H1 (cell line): ENCODE measurements around the gene OXSR1. TPM values are rescaled to one million over a fixed set of nuclear protein-coding genes. Genes with fewer than 3 reads are reported as not detected.

ENCODE experiments used
- CTCF ChIA-PET: fragments of 300-600 bp; sonication (Branson Sonifier 250); formaldehyde crosslinking; loops from one replicate; lab custom pipeline; 2021; ENCODE audit not compliant: partially characterized antibody; lab: Charles Lee
- POLR2A ChIA-PET: fragments of 300-600 bp; sonication (Branson Sonifier 250); formaldehyde crosslinking; loops from one replicate; lab custom pipeline; 2021; ENCODE audit warnings: inconsistent platforms; ENCODE audit not compliant: partially characterized antibody; lab: Charles Lee
- DNase-seq, 2 experiments: peaks; one replicate each; pipeline versions ENCODE4 v3.0.0 to v3.0.0-alpha.2; 2010 to 2022; ENCODE audit warnings: low spot score in 2 of 2, low read depth in 1 of 2, mixed read lengths in 1 of 2
- FAIRE-seq: peaks from 2 replicates; lab custom pipeline; 2011; peaks lifted over from hg19 to GRCh38; lab: Jason Lieb, UNC
- H2AFZ ChIP-seq: 2 replicates; pipeline ENCODE4 v1.8.1; 2012; ENCODE audit warnings: low read length, inconsistent platforms
- H2AK5ac ChIP-seq: 2 replicates; pipeline ENCODE4 v1.6.1; 2013; ENCODE audit warnings: low read depth, low read length
- H2BK120ac ChIP-seq: replicated peaks from 2 replicates; pipeline ENCODE3; 2013; ENCODE audit warnings: low read depth, low read length, inconsistent platforms
- H2BK12ac ChIP-seq: 2 replicates; pipeline ENCODE4 v1.6.1; 2013; ENCODE audit warnings: low read depth, low read length
- H2BK15ac ChIP-seq: 2 replicates; pipeline ENCODE4 v1.6.1; 2013; ENCODE audit warnings: low read length
- H2BK20ac ChIP-seq: 2 replicates; pipeline ENCODE4 v1.6.1; 2013; ENCODE audit warnings: low read length
- H2BK5ac ChIP-seq: 2 replicates; pipeline ENCODE4 v1.6.1; 2013; ENCODE audit warnings: low read depth, low read length
- H3K14ac ChIP-seq: 2 replicates; pipeline ENCODE4 v1.6.1; 2013; ENCODE audit warnings: inconsistent platforms; ENCODE audit not compliant: insufficient read length
- H3K18ac ChIP-seq: 2 replicates; pipeline ENCODE4 v1.6.1; 2013; ENCODE audit warnings: low read length; ENCODE audit errors: extremely low read depth
- H3K23ac ChIP-seq: 2 replicates; pipeline ENCODE4 v1.6.1; 2013; ENCODE audit warnings: inconsistent platforms; ENCODE audit not compliant: insufficient read length
- H3K23me2 ChIP-seq: 2 replicates; pipeline ENCODE4 v1.6.1; 2013; ENCODE audit warnings: low read depth, low read length
- H3K27ac ChIP-seq: 2 replicates; pipeline ENCODE4 v1.6.1; 2011; ENCODE audit warnings: low read depth, low read length, inconsistent platforms
- H3K27me3 ChIP-seq, 4 experiments: replicated peaks in 1 of 4; 1 replicate in 1 of 4; 2 replicates in 3 of 4; pipeline versions ENCODE4 v1.6.1 to v1.8.1; 2011 to 2013; ENCODE audit warnings: low read length in 3 of 4, mild to moderate bottlenecking in 3 of 4, inconsistent platforms in 2 of 4, mixed read lengths in 2 of 4, moderate library complexity in 1 of 4; ENCODE audit not compliant: control insufficient read depth in 3 of 4, insufficient read depth in 3 of 4; ENCODE audit errors: extremely low read depth in 1 of 4
- H3K36me3 ChIP-seq, 4 experiments: 2 replicates each; pipeline versions ENCODE4 v1.6.1 to v1.8.1; 2011 to 2013; ENCODE audit warnings: mild to moderate bottlenecking in 4 of 4, low read length in 3 of 4, moderate library complexity in 2 of 4, control low read depth in 1 of 4, inconsistent platforms in 1 of 4; ENCODE audit not compliant: insufficient read depth in 4 of 4, control insufficient read depth in 2 of 4
- H3K4ac ChIP-seq: replicated peaks from 2 replicates; pipeline ENCODE3; 2013; ENCODE audit warnings: low read length, low read depth, mixed read lengths, inconsistent platforms; ENCODE audit not compliant: insufficient read length
- H3K4me1 ChIP-seq, 4 experiments: replicated peaks in 1 of 4; 1 replicate in 1 of 4; 2 replicates in 3 of 4; pipeline versions ENCODE4 v1.6.1 to v1.8.1; 2011 to 2013; ENCODE audit warnings: low read length in 3 of 4, inconsistent platforms in 2 of 4, mixed read lengths in 1 of 4; ENCODE audit not compliant: insufficient read depth in 4 of 4, control insufficient read depth in 3 of 4
- H3K4me2 ChIP-seq, 2 experiments: 2 replicates each; pipeline versions ENCODE4 v1.6.1 to v1.8.1; 2011 to 2013; ENCODE audit warnings: low read depth in 2 of 2, low read length in 2 of 2, control low read depth in 1 of 2, inconsistent platforms in 1 of 2, mild to moderate bottlenecking in 1 of 2; ENCODE audit not compliant: insufficient read depth in 1 of 2
- H3K4me3 ChIP-seq, 4 experiments: fragments of 200-600, 300-600 bp in 1 of 4; sonication (generic), shearing (Covaris generic), sonication (Bioruptor Twin) in 1 of 4; 2 replicates each; pipeline versions ENCODE4 v1.5.1 to v1.8.1; 2011 to 2016; ENCODE audit warnings: low read length in 4 of 4, low read depth in 3 of 4, control low read depth in 2 of 4, inconsistent platforms in 2 of 4, mild to moderate bottlenecking in 2 of 4, mixed read lengths in 1 of 4, moderate library complexity in 1 of 4; ENCODE audit not compliant: insufficient read depth in 2 of 4; ENCODE audit errors: extremely low read depth in 1 of 4
- H3K56ac ChIP-seq: replicated peaks from 2 replicates; pipeline ENCODE3; 2013; ENCODE audit warnings: low read depth, mild to moderate bottlenecking, mixed read lengths, low read length, inconsistent platforms; ENCODE audit not compliant: insufficient read length
- H3K79me1 ChIP-seq: 2 replicates; pipeline ENCODE4 v1.6.1; 2013; ENCODE audit warnings: low read depth, low read length, control low read depth
- H3K79me2 ChIP-seq, 2 experiments: 2 replicates each; pipeline versions ENCODE4 v1.6.1 to v1.8.1; 2012 to 2013; ENCODE audit warnings: low read length in 2 of 2, mild to moderate bottlenecking in 2 of 2, inconsistent platforms in 1 of 2; ENCODE audit not compliant: insufficient read depth in 2 of 2, control insufficient read depth in 1 of 2
- H3K9ac ChIP-seq, 4 experiments: replicated peaks in 1 of 4; 1 replicate in 1 of 4; 2 replicates in 3 of 4; pipeline versions ENCODE4 v1.6.1 to v1.8.1; 2011 to 2013; ENCODE audit warnings: low read depth in 3 of 4, low read length in 3 of 4, control low read depth in 2 of 4, mild to moderate bottlenecking in 2 of 4, moderate library complexity in 2 of 4, inconsistent platforms in 1 of 4; ENCODE audit errors: extremely low read depth in 1 of 4
- H3K9me3 ChIP-seq, 2 experiments: 2 replicates each; pipeline versions ENCODE4 v1.6.1 to v1.8.1; 2012 to 2013; ENCODE audit warnings: mild to moderate bottlenecking in 2 of 2, moderate library complexity in 2 of 2, control low read depth in 1 of 2, inconsistent platforms in 1 of 2, low read depth in 1 of 2, low read length in 1 of 2, mixed read lengths in 1 of 2; ENCODE audit not compliant: insufficient read depth in 2 of 2
- H4K20me1 ChIP-seq, 2 experiments: replicated peaks in 1 of 2; 2 replicates each; pipeline versions ENCODE3 to v1.8.1; 2011 to 2013; ENCODE audit warnings: inconsistent platforms in 2 of 2, low read length in 2 of 2, mild to moderate bottlenecking in 1 of 2; ENCODE audit not compliant: insufficient read depth in 2 of 2, control insufficient read depth in 1 of 2
- H4K5ac ChIP-seq: 2 replicates; pipeline ENCODE4 v1.6.1; 2013; ENCODE audit warnings: low read length, low read depth, mixed read lengths, inconsistent platforms; ENCODE audit not compliant: insufficient read length
- H4K8ac ChIP-seq: 2 replicates; pipeline ENCODE4 v1.8.0; 2013; ENCODE audit warnings: mild to moderate bottlenecking, moderate library complexity, low read length, inconsistent platforms; ENCODE audit not compliant: insufficient read depth; ENCODE audit errors: extremely low read depth
- H4K91ac ChIP-seq: replicated peaks from 2 replicates; pipeline ENCODE3; 2013; ENCODE audit warnings: low read length, mixed read lengths, inconsistent platforms; ENCODE audit not compliant: insufficient read length
- EGR1 ChIP-seq: IDR thresholded peaks from 2 replicates; pipeline ENCODE4 v1.6.1; 2011; ENCODE audit warnings: low read depth, low read length, borderline replicate concordance
- GTF2F1 ChIP-seq: IDR thresholded peaks from 2 replicates; pipeline ENCODE4 v1.6.1; 2012; ENCODE audit warnings: low read depth, low read length, improper control_type of control experiment, borderline replicate concordance
- JUN ChIP-seq: IDR thresholded peaks from 2 replicates; pipeline ENCODE4 v1.6.1; 2011; ENCODE audit warnings: low read depth, mild to moderate bottlenecking, improper control_type of control experiment, low read length
- MAFK ChIP-seq: IDR thresholded peaks from 2 replicates; pipeline ENCODE4 v1.6.1; 2012; ENCODE audit warnings: low read depth, mild to moderate bottlenecking, improper control_type of control experiment, low read length
- PHF8 ChIP-seq: fragments of 200-600 bp; sonication (generic); conservative IDR thresholded peaks from 2 replicates; pipeline ENCODE4 v1.7.1; 2012; ENCODE audit warnings: low read depth, mild to moderate bottlenecking, inconsistent platforms, low read length, moderate library complexity
- SIRT6 ChIP-seq: IDR thresholded peaks from one replicate; pipeline ENCODE4 v1.7.1; 2012; ENCODE audit warnings: low read length, inconsistent platforms
- SP2 ChIP-seq: IDR thresholded peaks from 2 replicates; pipeline ENCODE4 v1.6.1; 2012; ENCODE audit warnings: mild to moderate bottlenecking, low read length, inconsistent platforms
- SUZ12 ChIP-seq: fragments of 200-600 bp; sonication (generic); IDR thresholded peaks from 2 replicates; pipeline ENCODE4 v1.6.1; 2012; ENCODE audit warnings: mild to moderate bottlenecking, inconsistent platforms, low read length, moderate library complexity, mixed read lengths
- TCF12 ChIP-seq: IDR thresholded peaks from 2 replicates; pipeline ENCODE4 v1.6.1; 2011; ENCODE audit warnings: low read depth, mild to moderate bottlenecking, low read length
- WGBS, 2 experiments: shearing (Covaris generic) in 1 of 2; methylation state at CpG; one replicate each; pipeline versions ENCODE4 v1.1.6 to v1.1.7; 2013 to 2015; ENCODE audit warnings: low lambda C conversion rate in 2 of 2, mixed read lengths in 2 of 2, inconsistent platforms in 1 of 2, low coverage in 1 of 2, missing lambda C conversion rate in 1 of 2; ENCODE audit not compliant: insufficient replicate concordance in 2 of 2, insufficient coverage in 1 of 2, insufficient read length in 1 of 2; ENCODE audit errors: extremely low coverage in 1 of 2, missing lambda C conversion rate in 1 of 2; 5-methylcytosine and 5-hydroxymethylcytosine counted together
- polyA plus RNA-seq, 7 experiments: library from polyadenylated mRNA; depleted of rRNA in 3 of 7; stranded (reverse) in 5 of 7; unstranded in 2 of 7; fragments of >200 nt in 5 of 7; fragments of 200-250 nt in 2 of 7; gene quantifications; 1 replicate in 5 of 7; 2 replicates in 1 of 7; 4 replicates in 1 of 7; pipeline versions ENCODE4 v1.2.1 to v1.2.3, GENCODE V29; 2011 to 2013; ENCODE audit warnings: missing spikeins in 2 of 7, mixed read lengths in 2 of 7
- total RNA-seq: library from RNA; stranded (reverse); fragmentation: NEBNext Ultra II Directional; extraction: Animal tissue kit (Norgen Biotek cat#: 25700); gene quantifications from 2 replicates; pipeline ENCODE4 v1.2.1, GENCODE V29; 2021
- TF ChIP-seq, protein P1 (sequence below): IDR thresholded peaks from 2 replicates; pipeline ENCODE4 v1.6.1; 2012; ENCODE audit warnings: inconsistent platforms

OXSR1 gene
- total and polyA plus RNA-seq, 2 of the 8 experiments (the other 6 are each of a cell fraction or from before 2014, with no cell fraction given), result 25.1 to 47.0 TPM

DNA sequence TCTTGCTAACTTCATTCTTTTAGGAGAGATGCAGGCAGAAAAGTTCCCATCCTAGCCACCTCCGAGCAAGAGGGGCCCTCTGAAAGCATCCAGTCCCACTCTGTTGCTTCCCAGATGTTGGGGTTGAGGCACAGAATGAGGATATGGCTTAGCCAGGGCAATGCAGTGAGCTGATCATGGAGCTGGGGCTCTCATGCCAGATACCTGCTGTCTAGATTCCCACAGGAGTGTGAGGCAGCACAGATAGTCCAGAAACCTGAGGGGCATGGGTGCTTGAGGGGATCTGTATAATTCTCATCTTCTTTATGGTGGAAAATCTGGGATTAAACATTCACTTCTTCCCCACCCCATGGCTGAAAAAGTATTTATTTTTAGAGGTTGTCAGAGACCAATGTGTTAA lies 101.5 kb downstream of the OXSR1 start:
- Histone ChIP-seq H3K79me1 (no peaks in the 10 kb centered on the region), H3K23me2 (0 out of 2 replicates have a peak, but pooled peaks cover 3% of the 10 kb centered on the region), H3K36me3 (no peaks in the 10 kb centered on the region), H3K56ac (no peak overlapping the region), H3K4ac (no peak overlapping the region), H2AK5ac (no peak overlapping the region), H3K4me1 (peaks cover 0 to 10% (median 3%) of the 10 kb centered on the region in 4 experiments; a peak in 3 of 7 replicates), H4K8ac (no peak overlapping the region), H2BK12ac (no peak overlapping the region), H3K27ac (no peak overlapping the region), H4K20me1 (no peaks in the 10 kb centered on the region), H3K9ac (no peak overlapping the region), H4K91ac (no peak overlapping the region), H2BK15ac (no peak overlapping the region), H3K9me3 (no peaks in the 10 kb centered on the region), H3K79me2 (no peaks in the 10 kb centered on the region), H3K4me2 (no peak overlapping the region), H2BK120ac (no peak overlapping the region), H2BK20ac (no peak overlapping the region), H3K23ac (no peak overlapping the region), H3K14ac (no peak overlapping the region), H3K18ac (no peak overlapping the region), H4K5ac (no peak overlapping the region), H2BK5ac (no peak overlapping the region), H3K27me3 (no peaks in the 10 kb centered on the region; a peak in 1 of 7 replicates), H3K4me3 (no peak overlapping the region), H2AFZ (no peak overlapping the region)
- WGBS, 2 experiments, result 92% methylated on average over 1 of the region's 1 CpG; no CpG with 5 or more reads in 1 of the 2 experiments
- CTCF ChIA-PET, result no interaction called here
- POLR2A ChIA-PET, result no interaction called here
- FAIRE-seq, result no peak
- DNase-seq, result no peak
- no peak for TF ChIP-seq TCF12
- no peak for TF ChIP-seq MAFK
- no peak for TF ChIP-seq EGR1
- TF ChIP-seq GTF2F1, result no peak
- TF ChIP-seq, protein P1, sequence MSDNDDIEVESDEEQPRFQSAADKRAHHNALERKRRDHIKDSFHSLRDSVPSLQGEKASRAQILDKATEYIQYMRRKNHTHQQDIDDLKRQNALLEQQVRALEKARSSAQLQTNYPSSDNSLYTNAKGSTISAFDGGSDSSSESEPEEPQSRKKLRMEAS, result no peak
- no peak for TF ChIP-seq SIRT6
- TF ChIP-seq SP2, result no peak
- TF ChIP-seq JUN, result no peak
- no peak for TF ChIP-seq PHF8
- no peak for TF ChIP-seq SUZ12
